Head of caudate nucleus (tissue), 42 donors: ENCODE results near the gene DNAJC1.
"Not testable (repeated sequence)": the region's sequence is repeated elsewhere in the genome, so short reads cannot be mapped to it uniquely, and the experiment has no call there.

Experiments used
- DNase-seq, 42 donors: peaks; one replicate each; pipeline versions ENCODE4 v3.0.0 to v3.0.0-alpha.2; 2020 to 2021; ENCODE audit warnings: mixed read lengths in 7 of 42
- intact Hi-C: fragments of 100-400 bp; cut with DNase I; formaldehyde crosslinking; loops from one replicate; pipeline ENCODE4 v1.15.0; 2022

The DNAJC1 gene

GRCh38 chr10:21926358-21926925, 77.1 kb downstream of the DNAJC1 start:
- DNase-seq: no peak
- intact Hi-C loops: no loop called here

GRCh38 chr10:21925851-21926250, 77.7 kb downstream of the DNAJC1 start:
- no peak for DNase-seq
- intact Hi-C loops: no loop called here

GRCh38 chr10:21924511-21924910, 79.0 kb downstream of the DNAJC1 start:
- intact Hi-C loops: no loop called here
- DNase-seq: no peak

- DNase-seq: no peak
- intact Hi-C loops: no loop called here
Measured at GRCh38 chr10:21920633-21921032, 82.9 kb downstream of the DNAJC1 start.

- DNase-seq: no peak
- intact Hi-C loops: no loop called here
Measured at GRCh38 chr10:21919906-21920305, 83.6 kb downstream of the DNAJC1 start.

- no peak for DNase-seq
- intact Hi-C loops: no loop called here
Measured at GRCh38 chr10:21919117-21919516, 84.4 kb downstream of the DNAJC1 start.

- intact Hi-C loops: no loop called here
Measured at GRCh38 chr10:21912625-21913024, 90.9 kb downstream of the DNAJC1 start.

GRCh38 chr10:21910798-21911197, 92.7 kb downstream of the DNAJC1 start:
- intact Hi-C loops: no loop called here
- DNase-seq: no peak

More at GRCh38 chr10:21912625-21913024, 90.9 kb downstream of the DNAJC1 start:
- no peak for DNase-seq

GRCh38 chr10:21907436-21907835, 96.1 kb downstream of the DNAJC1 start:
- intact Hi-C loops: no loop called here
- no peak for DNase-seq

- intact Hi-C loops: no loop called here
- no peak for DNase-seq
Measured at GRCh38 chr10:21904930-21905329, 98.6 kb downstream of the DNAJC1 start.

- DNase-seq: no peak
- intact Hi-C loops: no loop called here
Measured at GRCh38 chr10:21899736-21900135, 103.8 kb downstream of the DNAJC1 start.

- intact Hi-C loops: no loop called here
- no peak for DNase-seq
Measured at GRCh38 chr10:21895932-21896331, 107.6 kb downstream of the DNAJC1 start.

GRCh38 chr10:21894648-21895342, 108.7 kb downstream of the DNAJC1 start:
- intact Hi-C loops: no loop called here
- DNase-seq: no peak

GRCh38 chr10:21891439-21891838, 112.1 kb downstream of the DNAJC1 start:
- DNase-seq: no peak
- intact Hi-C loops: no loop called here

GRCh38 chr10:21889477-21890275, 113.9 kb downstream of the DNAJC1 start:
- DNase-seq: no peak
- intact Hi-C loops: no loop called here

GRCh38 chr10:21888959-21889358, 114.6 kb downstream of the DNAJC1 start:
- intact Hi-C loops: no loop called here

GRCh38 chr10:21885940-21886339, 117.6 kb downstream of the DNAJC1 start:
- intact Hi-C loops: no loop called here
- no peak for DNase-seq

More at GRCh38 chr10:21888959-21889358, 114.6 kb downstream of the DNAJC1 start:
- DNase-seq: no peak

GRCh38 chr10:21873198-21873597, 130.3 kb downstream of the DNAJC1 start:
- DNase-seq: no peak
- intact Hi-C loops: no loop called here

GRCh38 chr10:21872771-21873170, 130.8 kb downstream of the DNAJC1 start:
- intact Hi-C loops, DNase-seq: not testable (repeated sequence)

GRCh38 chr10:21870849-21871248, 132.7 kb downstream of the DNAJC1 start:
- intact Hi-C loops: no loop called here
- no peak for DNase-seq
